PFSK-1 (cell line): ENCODE data around the gene AUH.

Source experiments
- FOXP2 ChIP-seq: optimal IDR thresholded peaks from 2 replicates; pipeline ENCODE3; 2011; ENCODE audit warnings: borderline replicate concordance, control low read depth, inconsistent platforms; ENCODE audit not compliant: insufficient read depth; ENCODE audit errors: extremely low read length, extremely low read depth
- POLR2AphosphoS5 ChIP-seq: IDR thresholded peaks from 2 replicates; pipeline ENCODE4 v1.6.1; 2012; ENCODE audit warnings: low read depth, mild to moderate bottlenecking, control low read depth, low read length, moderate library complexity
- REST ChIP-seq, 2 experiments: IDR thresholded peaks; 2 replicates each; pipeline versions ENCODE4 v1.6.1 to v1.8.0; 2011 to 2012; ENCODE audit warnings: low read depth in 2 of 2, low read length in 2 of 2, control low read depth in 1 of 2, inconsistent platforms in 1 of 2, mild to moderate bottlenecking in 1 of 2, moderate library complexity in 1 of 2; ENCODE audit not compliant: insufficient read depth in 1 of 2
- SIN3A ChIP-seq: IDR thresholded peaks from 2 replicates; pipeline ENCODE4 v1.6.1; 2012; ENCODE audit warnings: mild to moderate bottlenecking, low read length, moderate library complexity, borderline replicate concordance; ENCODE audit not compliant: insufficient read depth
- TAF1 ChIP-seq: IDR thresholded peaks from 2 replicates; pipeline ENCODE4 v1.6.1; 2012; ENCODE audit warnings: low read length, control low read depth, borderline replicate concordance; ENCODE audit not compliant: insufficient read depth

The AUH gene

GRCh38 chr9:91376239-91376638 lies 14.5 kb upstream of the AUH start:
- TF ChIP-seq FOXP2 (no peak), TAF1 (no peak), REST (IDR thresholded peaks at IDR 0.05; ENCODE audit: insufficient read depth in 1 of 2, low read depth in 2 of 2, low read length in 2 of 2) (no peak), SIN3A (no peak), POLR2AphosphoS5 (no peak)

- TF ChIP-seq REST (IDR thresholded peaks at IDR 0.05; ENCODE audit: insufficient read depth in 1 of 2, low read depth in 2 of 2, low read length in 2 of 2) (no peak), TAF1 (no peak), FOXP2 (no peak), SIN3A (no peak), POLR2AphosphoS5 (no peak)
Measured at GRCh38 chr9:91374939-91375338, 13.2 kb upstream of the AUH start.

GRCh38 chr9:91371894-91372293 lies 10.2 kb upstream of the AUH start:
- no peak for TF ChIP-seq FOXP2
- no peak for TF ChIP-seq REST (IDR thresholded peaks at IDR 0.05; ENCODE audit: insufficient read depth in 1 of 2, low read depth in 2 of 2, low read length in 2 of 2)
- no peak for TF ChIP-seq POLR2AphosphoS5
- no peak for TF ChIP-seq TAF1
- no peak for TF ChIP-seq SIN3A

- TF ChIP-seq TAF1 (no peak), REST (IDR thresholded peaks at IDR 0.05; ENCODE audit: insufficient read depth in 1 of 2, low read depth in 2 of 2, low read length in 2 of 2) (no peak), SIN3A (no peak), POLR2AphosphoS5 (no peak), FOXP2 (no peak)
Measured at GRCh38 chr9:91364702-91365101, 3.0 kb upstream of the AUH start.

- TF ChIP-seq POLR2AphosphoS5, result no peak
- TF ChIP-seq SIN3A, result no peak
- TF ChIP-seq REST (IDR thresholded peaks at IDR 0.05; ENCODE audit: insufficient read depth in 1 of 2, low read depth in 2 of 2, low read length in 2 of 2), result no peak
- no peak for TF ChIP-seq TAF1
- TF ChIP-seq FOXP2, result no peak
Measured at GRCh38 chr9:91364005-91364404, 2.3 kb upstream of the AUH start.
